Body of pancreas (tissue), 4 donors: ENCODE data around the gene KCNE4. TPM values are rescaled to one million over a fixed set of nuclear protein-coding genes. Genes with fewer than 3 reads are reported as not detected.

Source experiments
- ATAC-seq: fragments of 150-250 bp; one replicate; pipeline ENCODE4 v1.9.1; 2016
- DNase-seq, 4 donors: peaks; one replicate each; pipeline ENCODE4 v3.0.0-alpha.2; 2019
- H3K27ac ChIP-seq, 4 donors: fragments of 200-600 bp; sonication (generic); 1 replicate in 3 of 4; 2 replicates in 1 of 4; pipeline versions ENCODE4 v1.5.1 to v1.6.1; 2016 to 2019; ENCODE audit warnings: mild to moderate bottlenecking in 1 of 4, mixed read lengths in 1 of 4, moderate library complexity in 1 of 4
- H3K27me3 ChIP-seq, 2 donors: fragments of 200-600 bp; sonication (generic); one replicate each; pipeline ENCODE4 v1.6.0; 2016; ENCODE audit warnings: mild to moderate bottlenecking in 1 of 2
- H3K36me3 ChIP-seq, 2 donors: fragments of 200-600 bp; sonication (generic); replicated peaks in 1 of 2; 2 replicates each; pipeline ENCODE4 v1.5.1; 2016; ENCODE audit warnings: low read depth in 2 of 2; ENCODE audit not compliant: insufficient read depth in 1 of 2
- H3K4me1 ChIP-seq: fragments of 200-600 bp; sonication (generic); one replicate; pipeline ENCODE4 v1.6.0; 2016
- H3K4me3 ChIP-seq, 2 donors: fragments of 200-600 bp; sonication (generic); 1 replicate in 1 of 2; 2 replicates in 1 of 2; pipeline ENCODE4 v1.5.1; 2016 to 2019
- H3K9me3 ChIP-seq, 3 donors: fragments of 200-600 bp; sonication (generic); 1 replicate in 2 of 3; 2 replicates in 1 of 3; pipeline ENCODE4 v1.5.1; 2016
- POLR2A ChIP-seq, 3 donors: fragments of 450-650 bp; IDR thresholded peaks; one replicate each; pipeline ENCODE4 v1.6.1; 2016; ENCODE audit warnings: antibody characterized with exemption in 3 of 3, mild to moderate bottlenecking in 2 of 3
- WGBS, 2 donors: methylation state at CpG; one replicate each; pipeline ENCODE4 v1.1.5; 2017; 5-methylcytosine and 5-hydroxymethylcytosine counted together
- intact Hi-C: fragments of 100-400 bp; cut with DNase I; formaldehyde crosslinking; loops from one replicate; pipeline ENCODE4 v1.15.1; 2023
- total RNA-seq, 2 donors: library from RNA; depleted of rRNA; stranded (reverse); fragments of >200 nt; gene quantifications; one replicate each; pipeline ENCODE4 v1.1.0, GENCODE V29; 2016
- TF ChIP-seq, protein P1 (sequence below), 7 experiments: fragments of 450-650 bp in 4 of 7; fragments of 200-600 bp in 3 of 7; sonication (generic) in 3 of 7; IDR thresholded peaks; one replicate each; pipeline ENCODE4 v1.5.1; 2016 to 2019; ENCODE audit warnings: antibody characterized with exemption in 7 of 7

Gene KCNE4
- total RNA-seq, 2 donors from 2014 or later, result 3.9 to 4.6 TPM

DNA sequence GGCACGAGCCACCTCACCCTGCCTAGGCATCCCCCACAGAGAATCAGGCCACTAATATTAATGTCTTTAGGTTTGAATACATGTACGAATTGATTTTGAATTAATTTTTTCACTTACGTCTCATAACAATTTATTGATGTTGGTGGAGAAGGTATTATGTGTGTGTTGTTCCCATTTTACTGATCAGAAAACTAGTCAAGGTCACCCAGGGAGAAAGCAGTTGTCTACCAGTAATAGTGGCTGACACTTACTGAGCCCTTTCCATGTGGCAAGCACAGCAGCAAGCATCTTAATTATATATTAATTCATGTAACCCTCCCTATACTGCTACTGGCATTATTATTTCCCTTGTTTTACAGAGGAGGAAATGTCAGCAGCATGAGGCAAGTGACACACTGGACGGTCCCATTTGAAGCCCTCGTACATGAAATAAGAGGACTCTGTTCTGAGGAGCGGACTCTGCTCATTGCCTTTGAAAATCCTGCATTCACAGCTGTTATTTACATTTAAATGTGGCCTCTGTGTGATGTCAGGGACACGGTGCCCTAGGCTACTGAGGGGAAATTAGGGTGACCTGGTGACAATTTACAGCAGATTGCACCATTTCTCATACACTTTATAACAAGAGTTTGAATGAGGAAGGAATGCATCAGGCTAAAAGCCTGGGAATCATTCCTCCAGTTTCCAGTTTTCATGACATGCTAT lies 30.9 kb upstream of the KCNE4 start:
- 75 to 77% methylated on average over 7 of the region's 7 CpGs for WGBS, 2 donors
- Histone ChIP-seq H3K27ac (no peak overlapping the region), H3K27me3 (no peaks in the 10 kb centered on the region), H3K4me1 (peaks cover 23% of the 10 kb centered on the region), H3K36me3 (no peaks in the 10 kb centered on the region), H3K4me3 (no peak overlapping the region), H3K9me3 (no peaks in the 10 kb centered on the region)
- ATAC-seq (no peak), DNase-seq (no peak)
- no peak for TF ChIP-seq POLR2A (IDR thresholded peaks at IDR 0.05)
- TF ChIP-seq, protein P1, sequence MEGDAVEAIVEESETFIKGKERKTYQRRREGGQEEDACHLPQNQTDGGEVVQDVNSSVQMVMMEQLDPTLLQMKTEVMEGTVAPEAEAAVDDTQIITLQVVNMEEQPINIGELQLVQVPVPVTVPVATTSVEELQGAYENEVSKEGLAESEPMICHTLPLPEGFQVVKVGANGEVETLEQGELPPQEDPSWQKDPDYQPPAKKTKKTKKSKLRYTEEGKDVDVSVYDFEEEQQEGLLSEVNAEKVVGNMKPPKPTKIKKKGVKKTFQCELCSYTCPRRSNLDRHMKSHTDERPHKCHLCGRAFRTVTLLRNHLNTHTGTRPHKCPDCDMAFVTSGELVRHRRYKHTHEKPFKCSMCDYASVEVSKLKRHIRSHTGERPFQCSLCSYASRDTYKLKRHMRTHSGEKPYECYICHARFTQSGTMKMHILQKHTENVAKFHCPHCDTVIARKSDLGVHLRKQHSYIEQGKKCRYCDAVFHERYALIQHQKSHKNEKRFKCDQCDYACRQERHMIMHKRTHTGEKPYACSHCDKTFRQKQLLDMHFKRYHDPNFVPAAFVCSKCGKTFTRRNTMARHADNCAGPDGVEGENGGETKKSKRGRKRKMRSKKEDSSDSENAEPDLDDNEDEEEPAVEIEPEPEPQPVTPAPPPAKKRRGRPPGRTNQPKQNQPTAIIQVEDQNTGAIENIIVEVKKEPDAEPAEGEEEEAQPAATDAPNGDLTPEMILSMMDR (IDR thresholded peaks at IDR 0.05), result no peak
- intact Hi-C loops, result no loop called here

DNA sequence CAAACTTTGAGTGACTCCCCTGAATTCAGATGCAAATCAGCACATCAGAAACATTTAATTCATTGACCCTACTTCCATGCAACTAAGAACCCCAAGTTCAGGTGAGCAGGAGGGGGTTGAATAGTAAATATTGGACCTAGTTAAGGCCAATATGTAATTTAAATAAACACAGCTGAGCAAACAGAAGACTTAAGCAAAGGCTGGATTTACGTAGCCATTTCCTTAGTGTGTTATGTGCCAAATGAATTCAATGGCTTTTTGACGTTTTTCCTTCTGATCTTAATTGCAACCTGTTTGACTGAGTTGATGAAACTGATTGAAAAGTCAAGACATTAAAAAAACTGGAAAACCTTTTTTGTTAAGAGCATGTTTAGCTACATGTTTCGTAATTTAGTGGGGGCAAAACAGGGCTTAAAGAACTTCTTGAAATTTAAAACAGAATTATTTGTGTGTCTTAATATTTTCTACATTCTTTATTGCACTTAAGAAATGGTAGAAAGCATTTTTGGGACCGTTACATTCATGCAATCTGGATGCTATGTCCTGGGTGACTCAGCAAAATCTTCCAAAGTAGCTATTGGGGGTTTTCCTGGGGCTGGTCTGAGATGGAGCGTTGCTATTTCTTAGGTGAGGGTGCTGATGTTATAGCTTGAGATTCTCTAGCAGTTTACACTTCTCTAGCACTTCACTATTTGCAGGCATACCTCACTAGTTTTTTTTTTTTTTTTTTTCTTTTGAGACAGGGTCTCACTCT lies 25.5 kb upstream of the KCNE4 start:
- Histone ChIP-seq H3K27me3 (no peaks in the 10 kb centered on the region), H3K36me3 (no peaks in the 10 kb centered on the region), H3K4me1 (peaks cover 36% of the 10 kb centered on the region), H3K27ac (peak overlapping the region; percentile 17 to 78 (median 57)), H3K9me3 (no peaks in the 10 kb centered on the region), H3K4me3 (no peak overlapping the region)
- ATAC-seq (peak; percentile 93), DNase-seq (peak in 1 of 4 donors; percentile 34)
- intact Hi-C loops, result no loop called here
- TF ChIP-seq, protein P1 (IDR thresholded peaks at IDR 0.05), result no peak
- TF ChIP-seq POLR2A (IDR thresholded peaks at IDR 0.05), result no peak
- WGBS, 2 donors, result 19 to 31% methylated on average over 5 of the region's 5 CpGs

DNA sequence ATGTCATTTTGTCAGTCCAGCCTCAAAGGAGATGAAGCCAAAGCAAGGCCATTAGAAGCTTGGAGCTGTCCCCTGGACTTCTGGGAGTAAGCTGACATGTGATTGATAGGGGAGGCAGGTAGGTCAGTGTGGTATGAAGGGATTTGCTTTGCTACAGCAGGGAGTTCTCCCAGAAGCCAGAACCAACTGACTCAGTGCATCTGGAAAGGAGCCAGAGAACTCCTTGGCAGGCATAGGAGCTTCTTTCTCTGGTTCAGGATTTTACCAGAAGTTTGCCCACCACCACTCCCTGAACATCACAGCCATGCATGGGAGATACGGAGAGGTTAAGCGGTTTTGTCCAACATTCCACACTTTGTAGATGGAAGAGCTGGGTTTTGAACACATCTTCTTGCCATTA lies 24.5 kb upstream of the KCNE4 start:
- H3K27ac ChIP-seq, result peak overlapping the region; percentile 17 to 78 (median 53)
- no peaks in the 10 kb centered on the region for H3K9me3 ChIP-seq
- peaks cover 36% of the 10 kb centered on the region for H3K4me1 ChIP-seq
- TF ChIP-seq, protein P1 (IDR thresholded peaks at IDR 0.05), result no peak
- TF ChIP-seq POLR2A (IDR thresholded peaks at IDR 0.05), result no peak
- H3K4me3 ChIP-seq, result no peak overlapping the region
- DNase-seq (peak; percentile 44 to 67 (median 54)), ATAC-seq (peak; percentile 68)
- intact Hi-C loops, result no loop called here
- H3K27me3 ChIP-seq, result no peaks in the 10 kb centered on the region
- no peaks in the 10 kb centered on the region for H3K36me3 ChIP-seq
- WGBS, 2 donors, result 94 to 100% methylated on average over 2 of the region's 2 CpGs

DNA sequence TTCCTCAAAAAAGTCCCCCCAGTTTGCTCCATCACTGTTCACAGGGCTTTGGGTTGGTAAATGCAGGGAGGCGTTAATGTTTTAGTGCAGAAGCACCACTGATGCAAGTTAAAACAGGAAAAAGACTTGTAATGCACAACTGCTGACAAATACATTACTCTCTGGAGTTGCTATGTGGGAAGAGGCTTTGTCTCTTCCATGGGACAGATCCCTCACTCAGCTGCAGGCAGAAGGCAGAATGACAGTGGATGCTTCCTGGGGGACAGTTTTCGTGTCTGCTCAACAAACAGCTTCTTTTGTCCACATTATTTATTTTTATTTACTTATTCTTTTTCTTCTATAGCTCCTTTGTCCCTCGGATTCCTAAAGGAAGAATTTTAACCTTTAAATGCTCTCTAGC lies 22.7 kb upstream of the KCNE4 start:
- Histone ChIP-seq H3K9me3 (no peaks in the 10 kb centered on the region), H3K4me3 (no peak overlapping the region), H3K4me1 (peaks cover 36% of the 10 kb centered on the region), H3K27ac (no peak overlapping the region), H3K27me3 (no peaks in the 10 kb centered on the region), H3K36me3 (no peaks in the 10 kb centered on the region)
- no peak for DNase-seq
- no peak for ATAC-seq
- intact Hi-C loops, result no loop called here
- TF ChIP-seq, protein P1 (IDR thresholded peaks at IDR 0.05), result no peak
- TF ChIP-seq POLR2A (IDR thresholded peaks at IDR 0.05), result no peak
- 67 to 74% methylated on average over 3 of the region's 3 CpGs for WGBS, 2 donors
